Measurements from ENCODE around the gene NAA20.

DNA sequence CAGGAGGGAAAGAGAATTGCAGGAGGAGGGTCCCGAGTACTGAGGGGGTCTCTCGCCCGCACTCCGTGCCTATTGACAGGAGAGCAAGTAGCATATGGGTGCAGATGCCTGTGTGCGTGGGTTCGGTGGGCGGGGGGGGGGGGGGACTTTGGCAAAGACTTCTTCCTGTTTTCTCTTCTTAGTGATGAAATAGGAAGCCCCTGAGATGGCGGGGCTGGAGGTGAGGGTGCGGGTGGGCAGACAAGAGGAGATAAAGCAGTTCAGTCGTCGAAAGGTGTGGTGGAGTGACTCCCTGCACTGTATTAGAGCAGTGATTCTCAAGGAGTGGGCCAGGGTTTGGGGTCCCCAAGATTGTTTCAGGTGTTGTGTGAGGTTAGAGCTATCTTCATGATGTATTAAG, 3.7 kb downstream of the NAA20 start:
- TF ChIP-seq, protein P1, sequence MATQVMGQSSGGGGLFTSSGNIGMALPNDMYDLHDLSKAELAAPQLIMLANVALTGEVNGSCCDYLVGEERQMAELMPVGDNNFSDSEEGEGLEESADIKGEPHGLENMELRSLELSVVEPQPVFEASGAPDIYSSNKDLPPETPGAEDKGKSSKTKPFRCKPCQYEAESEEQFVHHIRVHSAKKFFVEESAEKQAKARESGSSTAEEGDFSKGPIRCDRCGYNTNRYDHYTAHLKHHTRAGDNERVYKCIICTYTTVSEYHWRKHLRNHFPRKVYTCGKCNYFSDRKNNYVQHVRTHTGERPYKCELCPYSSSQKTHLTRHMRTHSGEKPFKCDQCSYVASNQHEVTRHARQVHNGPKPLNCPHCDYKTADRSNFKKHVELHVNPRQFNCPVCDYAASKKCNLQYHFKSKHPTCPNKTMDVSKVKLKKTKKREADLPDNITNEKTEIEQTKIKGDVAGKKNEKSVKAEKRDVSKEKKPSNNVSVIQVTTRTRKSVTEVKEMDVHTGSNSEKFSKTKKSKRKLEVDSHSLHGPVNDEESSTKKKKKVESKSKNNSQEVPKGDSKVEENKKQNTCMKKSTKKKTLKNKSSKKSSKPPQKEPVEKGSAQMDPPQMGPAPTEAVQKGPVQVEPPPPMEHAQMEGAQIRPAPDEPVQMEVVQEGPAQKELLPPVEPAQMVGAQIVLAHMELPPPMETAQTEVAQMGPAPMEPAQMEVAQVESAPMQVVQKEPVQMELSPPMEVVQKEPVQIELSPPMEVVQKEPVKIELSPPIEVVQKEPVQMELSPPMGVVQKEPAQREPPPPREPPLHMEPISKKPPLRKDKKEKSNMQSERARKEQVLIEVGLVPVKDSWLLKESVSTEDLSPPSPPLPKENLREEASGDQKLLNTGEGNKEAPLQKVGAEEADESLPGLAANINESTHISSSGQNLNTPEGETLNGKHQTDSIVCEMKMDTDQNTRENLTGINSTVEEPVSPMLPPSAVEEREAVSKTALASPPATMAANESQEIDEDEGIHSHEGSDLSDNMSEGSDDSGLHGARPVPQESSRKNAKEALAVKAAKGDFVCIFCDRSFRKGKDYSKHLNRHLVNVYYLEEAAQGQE (IDR thresholded peaks at IDR 0.05; ENCODE audit: insufficient replicate concordance, low read depth), result no peak
- TF ChIP-seq GABPA (IDR thresholded peaks at IDR 0.05; ENCODE audit: low read depth) (no peak), SPI1 (IDR thresholded peaks at IDR 0.05; ENCODE audit: borderline replicate concordance, low read depth) (no peak)
- TF ChIP-seq, protein P2, sequence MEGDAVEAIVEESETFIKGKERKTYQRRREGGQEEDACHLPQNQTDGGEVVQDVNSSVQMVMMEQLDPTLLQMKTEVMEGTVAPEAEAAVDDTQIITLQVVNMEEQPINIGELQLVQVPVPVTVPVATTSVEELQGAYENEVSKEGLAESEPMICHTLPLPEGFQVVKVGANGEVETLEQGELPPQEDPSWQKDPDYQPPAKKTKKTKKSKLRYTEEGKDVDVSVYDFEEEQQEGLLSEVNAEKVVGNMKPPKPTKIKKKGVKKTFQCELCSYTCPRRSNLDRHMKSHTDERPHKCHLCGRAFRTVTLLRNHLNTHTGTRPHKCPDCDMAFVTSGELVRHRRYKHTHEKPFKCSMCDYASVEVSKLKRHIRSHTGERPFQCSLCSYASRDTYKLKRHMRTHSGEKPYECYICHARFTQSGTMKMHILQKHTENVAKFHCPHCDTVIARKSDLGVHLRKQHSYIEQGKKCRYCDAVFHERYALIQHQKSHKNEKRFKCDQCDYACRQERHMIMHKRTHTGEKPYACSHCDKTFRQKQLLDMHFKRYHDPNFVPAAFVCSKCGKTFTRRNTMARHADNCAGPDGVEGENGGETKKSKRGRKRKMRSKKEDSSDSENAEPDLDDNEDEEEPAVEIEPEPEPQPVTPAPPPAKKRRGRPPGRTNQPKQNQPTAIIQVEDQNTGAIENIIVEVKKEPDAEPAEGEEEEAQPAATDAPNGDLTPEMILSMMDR (IDR thresholded peaks at IDR 0.05; ENCODE audit: insufficient read depth, low read length), result no peak
